Stomach (tissue), 9 donors: ENCODE measurements around the gene WDR35. TPM values are rescaled to one million over a fixed set of nuclear protein-coding genes. Genes with fewer than 3 reads are reported as not detected.

ENCODE experiments used
- DNase-seq, 2 donors: peaks; one replicate each; pipeline versions ENCODE4 v3.0.0 to v3.0.0-alpha.2; 2013 to 2019
- H3K27ac ChIP-seq, 5 donors: fragments of 200-600 bp in 4 of 5; sonication (generic) in 4 of 5; one replicate each; pipeline ENCODE4 v1.5.1; 2013 to 2019; ENCODE audit warnings: mild to moderate bottlenecking in 1 of 5, moderate library complexity in 1 of 5
- H3K27me3 ChIP-seq, 3 donors: fragments of 200-600 bp; sonication (generic); one replicate each; pipeline ENCODE4 v1.5.1; 2017 to 2019; ENCODE audit warnings: mixed run types in 1 of 3
- H3K36me3 ChIP-seq, 4 donors: fragments of 200-600 bp; sonication (generic); 1 replicate in 3 of 4; 2 replicates in 1 of 4; pipeline ENCODE4 v1.5.1; 2016 to 2019
- H3K4me1 ChIP-seq, 4 donors: fragments of 200-600 bp; sonication (generic); one replicate each; pipeline ENCODE4 v1.5.1; 2016 to 2019
- H3K4me3 ChIP-seq, 4 donors: fragments of 200-600 bp; sonication (generic) in 3 of 4; one replicate each; pipeline ENCODE4 v1.5.1; 2016 to 2019; ENCODE audit warnings: mild to moderate bottlenecking in 1 of 4
- H3K9me3 ChIP-seq, 4 donors: fragments of 200-600 bp; sonication (generic); one replicate each; pipeline ENCODE4 v1.5.1; 2016 to 2019
- EP300 ChIP-seq: sonication (generic); formaldehyde crosslinking; IDR thresholded peaks from one replicate; pipeline ENCODE4 v1.6.1; 2017; ENCODE audit warnings: antibody characterized with exemption
- POLR2A ChIP-seq, 4 donors: fragments of 450-650 bp; IDR thresholded peaks; one replicate each; pipeline ENCODE4 v1.6.1; 2016; ENCODE audit warnings: antibody characterized with exemption in 4 of 4, control low read depth in 2 of 4, mild to moderate bottlenecking in 1 of 4, moderate library complexity in 1 of 4
- POLR2AphosphoS5 ChIP-seq, 3 donors: sonication (generic); formaldehyde crosslinking; IDR thresholded peaks; one replicate each; pipeline ENCODE4 v1.6.1; 2016; ENCODE audit warnings: antibody characterized with exemption in 3 of 3
- WGBS, 5 donors: extraction: QIAGEN DNeasy Blood & Tissue Kit in 3 of 5; methylation state at CpG; one replicate each; pipeline versions ENCODE4 v1.1.5 to v1.1.7; 2013 to 2018; 5-methylcytosine and 5-hydroxymethylcytosine counted together
- intact Hi-C: fragments of 100-400 bp; cut with DNase I; formaldehyde crosslinking; loops from one replicate; pipeline ENCODE4 v1.15.1; 2023; ENCODE audit warnings: low total_unique reads
- polyA plus RNA-seq, 3 donors: library from polyadenylated mRNA; stranded (reverse); fragments of 200-250 nt; gene quantifications; one replicate each; pipeline ENCODE4 v1.2.3, GENCODE V29; 2013
- total RNA-seq, 5 donors: library from RNA; depleted of rRNA; stranded (reverse); fragments of >200 nt; gene quantifications; one replicate each; pipeline versions ENCODE4 v1.1.0 to v1.2.3, GENCODE V29; 2014 to 2016
- TF ChIP-seq, protein P1 (sequence below), 7 experiments: fragments of 450-650 bp in 4 of 7; fragments of 200-600 bp in 3 of 7; sonication (generic) in 3 of 7; IDR thresholded peaks; one replicate each; pipeline ENCODE4 v1.5.1; 2016 to 2019; ENCODE audit warnings: antibody characterized with exemption in 7 of 7, control low read depth in 2 of 7, mild to moderate bottlenecking in 1 of 7
- donor health status: healthy with polysubstance abuse.
- donor health status: Bipolar disorder and iron deficiency.
- donor health status: healthy.

The WDR35 gene
- total and polyA plus RNA-seq, 8 donors = under 0.01 to 28.3 (median 3.5) TPM

DNA sequence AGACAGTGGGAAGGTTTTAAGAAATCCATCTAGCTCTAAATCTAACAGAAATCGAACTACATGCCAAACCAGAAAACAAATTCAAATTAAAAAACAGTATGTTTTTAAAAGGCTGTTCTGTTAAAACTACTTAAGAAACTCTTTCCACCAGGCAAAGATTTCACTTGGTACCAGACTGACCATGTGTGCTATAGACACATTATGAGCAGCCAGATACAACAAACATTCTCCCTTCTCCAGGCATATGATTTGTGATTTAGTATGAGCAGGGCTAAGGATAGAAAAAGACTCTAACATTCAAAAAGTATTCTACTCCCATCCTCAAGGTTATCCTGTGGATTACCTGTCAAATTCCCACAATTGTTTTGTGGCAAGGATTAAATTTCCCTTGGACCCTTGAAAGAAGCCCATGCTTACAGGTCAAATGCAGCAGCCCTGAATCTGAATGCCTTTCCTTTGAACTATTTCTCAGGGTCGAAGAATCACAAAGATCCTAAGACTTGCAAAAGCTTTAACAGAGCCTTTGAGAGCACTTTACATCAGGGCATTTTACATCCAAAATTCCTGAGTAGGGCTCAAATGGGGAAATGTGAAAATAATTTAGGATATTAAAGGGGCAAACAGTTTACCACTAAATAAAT is 45.6 kb downstream of the WDR35 start:
- no peak for DNase-seq
- H3K27me3 ChIP-seq = no peaks in the 10 kb centered on the region
- no peaks in the 10 kb centered on the region for H3K9me3 ChIP-seq
- H3K36me3 ChIP-seq = peaks cover 0 to 10% (median 4%) of the 10 kb centered on the region in 4 donors
- intact Hi-C loops = no loop called here
- WGBS, 5 donors = 73 to 88% (median 82%) methylated on average over 2 of the region's 2 CpGs
- H3K4me1 ChIP-seq = peaks cover 0 to 8% (median 0%) of the 10 kb centered on the region in 4 donors
- TF ChIP-seq POLR2A (IDR thresholded peaks at IDR 0.05) (no peak), POLR2AphosphoS5 (IDR thresholded peaks at IDR 0.05) (no peak), EP300 (no peak)
- TF ChIP-seq, protein P1, sequence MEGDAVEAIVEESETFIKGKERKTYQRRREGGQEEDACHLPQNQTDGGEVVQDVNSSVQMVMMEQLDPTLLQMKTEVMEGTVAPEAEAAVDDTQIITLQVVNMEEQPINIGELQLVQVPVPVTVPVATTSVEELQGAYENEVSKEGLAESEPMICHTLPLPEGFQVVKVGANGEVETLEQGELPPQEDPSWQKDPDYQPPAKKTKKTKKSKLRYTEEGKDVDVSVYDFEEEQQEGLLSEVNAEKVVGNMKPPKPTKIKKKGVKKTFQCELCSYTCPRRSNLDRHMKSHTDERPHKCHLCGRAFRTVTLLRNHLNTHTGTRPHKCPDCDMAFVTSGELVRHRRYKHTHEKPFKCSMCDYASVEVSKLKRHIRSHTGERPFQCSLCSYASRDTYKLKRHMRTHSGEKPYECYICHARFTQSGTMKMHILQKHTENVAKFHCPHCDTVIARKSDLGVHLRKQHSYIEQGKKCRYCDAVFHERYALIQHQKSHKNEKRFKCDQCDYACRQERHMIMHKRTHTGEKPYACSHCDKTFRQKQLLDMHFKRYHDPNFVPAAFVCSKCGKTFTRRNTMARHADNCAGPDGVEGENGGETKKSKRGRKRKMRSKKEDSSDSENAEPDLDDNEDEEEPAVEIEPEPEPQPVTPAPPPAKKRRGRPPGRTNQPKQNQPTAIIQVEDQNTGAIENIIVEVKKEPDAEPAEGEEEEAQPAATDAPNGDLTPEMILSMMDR (IDR thresholded peaks at IDR 0.05) = no peak
- H3K4me3 ChIP-seq = no peak overlapping the region
- H3K27ac ChIP-seq = no peak overlapping the region

DNA sequence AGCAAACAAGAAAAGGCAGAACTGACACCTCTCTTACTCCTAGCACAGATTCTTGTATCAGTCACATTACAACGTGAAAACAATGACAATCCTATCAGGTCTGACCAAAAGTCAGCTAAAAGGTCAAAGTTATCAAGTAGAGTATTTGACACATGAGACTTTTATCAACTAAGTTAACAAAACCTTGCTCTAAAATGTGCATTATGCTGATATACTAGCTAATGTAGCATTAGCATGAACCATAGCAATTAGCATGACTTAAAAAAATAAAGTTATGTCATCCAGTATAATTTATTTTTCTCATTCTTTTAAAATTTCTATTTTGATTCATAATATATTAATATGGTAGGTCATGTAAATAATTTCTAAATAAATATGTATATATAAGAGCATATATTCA is 46.7 kb downstream of the WDR35 start:
- Histone ChIP-seq H3K4me1 (peaks cover 0 to 8% (median 0%) of the 10 kb centered on the region in 4 donors), H3K27ac (no peak overlapping the region), H3K36me3 (peaks cover 0 to 13% (median 5%) of the 10 kb centered on the region in 4 donors), H3K4me3 (no peak overlapping the region), H3K27me3 (no peaks in the 10 kb centered on the region), H3K9me3 (no peaks in the 10 kb centered on the region)
- no peak for DNase-seq
- no peak for TF ChIP-seq EP300
- TF ChIP-seq, protein P1 (IDR thresholded peaks at IDR 0.05) = no peak
- TF ChIP-seq POLR2AphosphoS5 (IDR thresholded peaks at IDR 0.05) = no peak
- no peak for TF ChIP-seq POLR2A (IDR thresholded peaks at IDR 0.05)
- intact Hi-C loops = no loop called here
- 23 to 39% (median 28%) methylated on average over 1 of the region's 1 CpG for WGBS, 5 donors

DNA sequence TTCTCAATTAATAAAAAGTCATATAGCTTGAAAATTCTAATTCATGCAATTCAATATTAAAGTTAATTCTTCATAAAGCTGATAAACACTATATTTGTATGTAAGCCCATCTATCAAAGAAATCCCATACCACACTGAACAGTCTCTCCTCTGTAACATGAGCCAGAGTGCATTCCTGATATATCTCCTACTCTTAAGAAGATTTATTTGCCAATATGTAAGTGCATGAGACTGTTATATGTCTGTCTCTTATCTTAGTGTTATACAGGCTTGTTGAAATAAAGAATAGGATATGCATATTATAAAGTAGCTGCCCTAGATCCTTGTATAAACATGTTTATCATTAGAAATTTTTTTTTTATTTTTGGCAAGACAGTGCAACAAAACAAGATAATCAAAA is 47.7 kb downstream of the WDR35 start:
- Histone ChIP-seq H3K36me3 (peaks cover 0 to 23% (median 13%) of the 10 kb centered on the region in 4 donors), H3K27me3 (no peaks in the 10 kb centered on the region), H3K4me3 (no peak overlapping the region), H3K4me1 (peaks cover 0 to 8% (median 0%) of the 10 kb centered on the region in 4 donors), H3K27ac (no peak overlapping the region), H3K9me3 (no peaks in the 10 kb centered on the region)
- DNase-seq = no peak
- intact Hi-C loops = no loop called here
- TF ChIP-seq POLR2AphosphoS5 (IDR thresholded peaks at IDR 0.05) (no peak), EP300 (no peak), POLR2A (IDR thresholded peaks at IDR 0.05) (no peak)
- TF ChIP-seq, protein P1 (IDR thresholded peaks at IDR 0.05) = no peak

DNA sequence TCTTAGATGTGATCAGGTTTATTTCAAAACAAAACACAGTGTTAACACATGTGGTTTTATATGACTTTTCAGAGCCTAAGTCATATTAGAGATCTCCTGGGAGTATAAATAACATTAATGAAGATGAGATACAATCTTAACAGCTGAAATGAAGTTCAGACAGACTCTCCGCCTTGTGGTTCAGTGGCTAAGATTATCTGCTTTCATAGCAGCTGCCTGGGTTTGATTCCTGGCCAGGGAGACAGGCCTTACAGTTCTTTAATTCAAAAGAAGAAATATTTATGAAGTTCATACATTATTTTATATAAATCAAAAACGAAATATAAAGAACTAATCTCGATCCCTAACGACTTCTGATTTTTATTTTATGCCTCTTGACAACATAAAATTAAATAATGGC is 52.9 kb downstream of the WDR35 start:
- WGBS, 5 donors = 91 to 97% (median 94%) methylated on average over 4 of the region's 4 CpGs
- TF ChIP-seq, protein P1 (IDR thresholded peaks at IDR 0.05) = no peak
- TF ChIP-seq POLR2A (IDR thresholded peaks at IDR 0.05) (no peak), EP300 (no peak), POLR2AphosphoS5 (IDR thresholded peaks at IDR 0.05) (no peak)
- no peaks in the 10 kb centered on the region for H3K9me3 ChIP-seq
- intact Hi-C loops = no loop called here
- H3K4me3 ChIP-seq = no peak overlapping the region
- no peak overlapping the region for H3K27ac ChIP-seq
- H3K27me3 ChIP-seq = no peaks in the 10 kb centered on the region
- DNase-seq = no peak
- H3K4me1 ChIP-seq = peaks cover 0 to 6% (median 2%) of the 10 kb centered on the region in 4 donors
- peaks cover 5 to 44% (median 30%) of the 10 kb centered on the region in 4 donors for H3K36me3 ChIP-seq
